Non-pigmented ciliary epithelial cell (primary cell): ENCODE data around the gene SPINT4.

Source experiments
- DNase-seq: peaks from one replicate; pipeline ENCODE4 v3.0.0-alpha.2; 2010; ENCODE audit warnings: low read depth

SPINT4 gene

DNA sequence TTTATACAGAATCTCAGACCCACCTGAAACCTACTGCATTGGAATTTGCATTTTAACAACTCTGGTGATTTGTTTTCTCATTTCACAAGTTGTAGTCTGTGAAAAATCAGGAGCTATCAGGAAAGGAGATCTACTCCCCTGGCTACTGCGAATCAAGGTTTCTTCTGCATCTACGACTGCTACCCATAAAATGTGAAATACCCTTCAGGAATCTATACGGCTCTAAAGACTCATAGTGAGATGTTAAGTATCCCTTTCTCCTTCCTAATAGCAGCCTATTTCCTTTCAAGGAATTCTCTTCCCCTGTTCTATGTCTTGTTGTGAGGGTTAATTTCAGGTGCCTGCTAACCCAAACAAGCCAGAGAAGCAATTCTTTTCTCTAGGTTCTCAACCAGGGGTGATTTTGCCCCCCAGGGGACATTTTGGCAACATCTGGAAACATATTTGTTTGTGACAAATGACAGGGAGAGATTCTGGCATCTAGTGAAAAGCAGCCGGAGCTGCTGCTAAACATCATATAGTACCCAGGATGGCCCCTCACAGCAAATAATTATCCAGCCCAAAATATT, 43.2 kb downstream of the SPINT4 start:
- DNase-seq = no peak

DNA sequence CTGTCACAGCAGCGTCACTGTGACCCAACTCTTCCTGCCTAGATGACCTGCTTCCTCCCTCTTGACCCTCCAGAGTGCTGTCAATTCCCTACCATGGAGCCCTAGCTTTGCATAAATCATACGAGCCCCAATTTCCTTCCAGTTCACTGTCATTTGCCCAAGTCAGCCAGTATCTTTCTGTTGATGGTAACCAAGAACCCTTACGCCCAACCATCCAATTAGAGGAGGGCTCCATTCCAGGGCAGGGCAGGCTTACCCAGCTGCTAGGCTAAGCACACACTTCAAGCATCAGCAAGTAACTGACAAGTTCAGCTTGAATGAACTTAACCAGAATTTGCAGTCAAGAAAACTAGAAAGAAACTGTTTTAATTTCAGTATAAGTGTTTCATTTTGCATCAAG, 43.8 kb downstream of the SPINT4 start:
- no peak for DNase-seq

DNA sequence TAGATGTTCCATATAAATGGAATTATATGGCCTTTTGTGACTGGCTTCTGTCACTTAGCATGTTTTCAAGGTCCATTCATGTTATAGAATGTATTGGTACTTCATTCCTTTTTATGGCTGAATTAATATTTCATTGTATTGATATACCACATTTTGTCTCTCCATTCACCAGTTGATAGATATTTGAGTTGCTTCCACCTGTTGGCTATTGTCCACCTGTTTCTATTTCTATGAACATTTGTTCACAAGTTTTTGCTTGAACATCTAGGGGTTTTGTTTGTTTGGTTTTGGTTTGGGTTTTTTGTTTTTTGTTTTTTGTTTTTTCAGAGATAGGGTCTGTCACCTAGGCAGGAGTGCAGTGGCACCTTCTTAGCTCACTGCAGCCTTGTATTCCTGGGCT, 46.3 kb downstream of the SPINT4 start:
- DNase-seq = no peak

DNA sequence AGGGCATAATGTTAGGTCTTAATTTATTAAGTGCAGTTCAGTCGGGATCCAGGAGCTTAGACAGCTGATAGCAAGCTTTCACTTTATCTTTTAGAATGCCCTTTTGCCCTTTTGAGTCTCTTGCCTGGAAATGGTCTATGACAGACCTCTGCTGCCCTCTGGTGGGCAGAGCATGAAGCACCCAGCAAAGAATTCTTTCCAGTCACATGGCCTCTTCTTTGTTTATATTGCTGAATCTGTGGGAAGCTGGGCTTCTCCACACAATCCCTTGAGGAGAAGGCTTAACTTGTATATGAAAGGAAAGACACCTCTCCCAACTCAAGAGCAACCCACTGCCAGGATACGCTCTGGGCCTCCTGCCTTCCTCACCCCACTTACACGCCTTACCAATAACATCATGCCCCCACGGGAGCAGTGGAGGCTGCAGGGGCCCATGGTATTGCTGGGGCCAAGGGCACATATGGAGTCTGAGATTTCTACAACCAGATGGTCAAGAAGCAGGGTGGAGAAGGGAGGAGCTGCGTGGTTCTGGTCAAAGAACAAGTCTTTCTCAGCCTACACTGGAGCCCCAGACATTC, 49.1 kb downstream of the SPINT4 start:
- DNase-seq = peak; percentile 42

DNA sequence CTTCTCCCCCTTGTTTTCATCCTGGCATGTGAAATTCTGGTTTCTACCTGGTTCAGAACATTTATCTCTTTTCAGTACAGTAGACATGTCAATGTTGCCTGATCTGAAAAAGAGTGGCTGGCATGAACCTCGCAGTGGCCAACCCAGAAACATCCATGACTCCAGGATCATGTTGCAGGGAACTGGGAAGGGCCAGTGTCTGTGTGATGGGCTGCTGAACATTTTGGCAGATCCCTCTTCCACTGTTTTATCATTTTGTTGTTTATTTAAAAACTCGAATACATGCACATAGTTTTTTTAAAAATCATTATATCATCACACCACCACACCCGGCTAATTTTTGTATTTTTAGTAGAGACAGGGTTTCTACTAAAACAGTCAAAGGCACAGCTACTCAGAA, 50.5 kb downstream of the SPINT4 start:
- DNase-seq = no peak

DNA sequence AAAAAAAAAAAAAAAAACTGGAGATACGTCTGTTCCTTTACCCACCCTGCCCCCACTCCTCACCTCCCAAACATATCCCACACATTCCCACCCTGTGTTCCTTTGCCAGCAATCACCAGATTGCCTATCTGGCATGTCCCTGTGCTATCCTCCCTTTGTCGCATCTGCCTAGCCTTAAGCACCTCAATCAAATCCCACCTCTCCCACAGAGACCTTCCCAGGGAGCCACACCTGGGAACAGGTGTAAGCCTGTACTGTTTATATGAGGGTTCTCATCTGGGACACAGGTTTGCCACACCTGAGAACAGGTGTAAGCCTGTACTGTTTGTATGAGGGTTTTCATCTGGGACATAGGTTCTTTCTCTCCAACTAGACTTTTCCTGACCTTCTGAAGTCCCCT, 52.8 kb downstream of the SPINT4 start:
- DNase-seq = no peak

DNA sequence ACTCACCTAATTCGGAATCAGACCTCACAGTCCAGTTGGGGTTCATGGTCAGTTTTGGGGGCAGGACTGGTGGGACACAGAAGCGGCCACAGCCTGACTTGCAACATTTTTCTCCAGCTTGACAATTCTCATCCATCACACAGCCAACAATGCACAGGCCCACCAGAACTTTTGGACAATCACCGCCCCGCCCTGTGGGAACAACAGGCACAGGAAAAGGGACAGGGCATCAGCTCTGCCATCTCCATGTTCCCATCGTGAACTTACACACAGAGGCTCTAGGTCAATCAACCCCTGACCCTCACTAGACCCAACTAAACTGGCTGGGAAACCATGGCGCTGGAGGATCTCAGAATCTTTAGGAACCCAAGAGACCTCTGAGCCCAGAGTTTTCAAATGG, 53.3 kb downstream of the SPINT4 start:
- DNase-seq = no peak
